ENCODE results near the gene HDLBP.

GRCh38 chr2:241321886-241322285 lies 6.4 kb upstream of the HDLBP start:
- TF ChIP-seq POLR2A (IDR thresholded peaks at IDR 0.05) (no peak), CTCF (IDR thresholded peaks at IDR 0.05) (no peak)

Data from tibial nerve (tissue), 3 donors.